Immature natural killer cell (primary cell): ENCODE measurements around the gene VTI1B. TPM values are rescaled to one million over a fixed set of nuclear protein-coding genes. Genes with fewer than 3 reads are reported as not detected.
"Not testable (repeated sequence)": the region's sequence is repeated elsewhere in the genome, so short reads cannot be mapped to it uniquely, and the experiment has no call there.

Source experiments
- DNase-seq, 3 donors: peaks; one replicate each; pipeline ENCODE4 v3.0.0; 2022; ENCODE audit warnings: mixed read lengths in 1 of 3
- H3K27ac Mint-ChIP-seq, 6 donors: one replicate each; pipeline ENCODE4 v1.8.0; 2020; ENCODE audit warnings: mixed read lengths in 6 of 6, mild to moderate bottlenecking in 5 of 6, inconsistent platforms in 4 of 6, moderate library complexity in 3 of 6
- H3K27me3 Mint-ChIP-seq, 3 donors: one replicate each; pipeline ENCODE4 v1.8.0; 2020 to 2021; ENCODE audit warnings: low read depth in 3 of 3, mild to moderate bottlenecking in 3 of 3, mixed read lengths in 3 of 3, moderate library complexity in 3 of 3, inconsistent platforms in 1 of 3
- H3K36me3 Mint-ChIP-seq, 3 donors: one replicate each; pipeline ENCODE4 v1.8.0; 2020; ENCODE audit warnings: mixed read lengths in 3 of 3, inconsistent platforms in 2 of 3, mild to moderate bottlenecking in 2 of 3
- H3K4me1 Mint-ChIP-seq, 2 donors: one replicate each; pipeline ENCODE4 v1.8.0; 2020; ENCODE audit warnings: inconsistent platforms in 2 of 2, mild to moderate bottlenecking in 2 of 2, mixed read lengths in 2 of 2, moderate library complexity in 1 of 2
- H3K4me3 Mint-ChIP-seq, 5 donors: one replicate each; pipeline ENCODE4 v1.8.0; 2020; ENCODE audit warnings: mild to moderate bottlenecking in 5 of 5, mixed read lengths in 5 of 5, inconsistent platforms in 3 of 5, moderate library complexity in 3 of 5
- H3K9me3 Mint-ChIP-seq, 6 donors: one replicate each; pipeline ENCODE4 v1.8.0; 2020; ENCODE audit warnings: mild to moderate bottlenecking in 6 of 6, mixed read lengths in 6 of 6, inconsistent platforms in 4 of 6, moderate library complexity in 3 of 6
- polyA plus RNA-seq, 3 donors: library from polyadenylated mRNA; unstranded; fragments of 300-500 nt; fragmentation: Illumina TruSeq; gene quantifications; one replicate each; pipeline ENCODE4 v1.2.3, GENCODE V29; 2021

VTI1B gene
- polyA plus RNA-seq, 3 donors from 2014 or later = 75.0 to 118 (median 104) TPM

GRCh38 chr14:67638642-67639041, 35.8 kb downstream of the VTI1B start:
- Mint-ChIP-seq H3K9me3 (no peaks in the 10 kb centered on the region), H3K4me3 (no peak overlapping the region), H3K4me1 (peaks cover 0 to 5% of the 10 kb centered on the region in 2 donors), H3K36me3 (peaks cover 0 to under 1% (median 0%) of the 10 kb centered on the region in 3 donors), H3K27me3 (peaks cover 0 to 5% (median 0%) of the 10 kb centered on the region in 3 donors), H3K27ac (no peak overlapping the region)
- no peak for DNase-seq

- no peaks in the 10 kb centered on the region for H3K4me1 Mint-ChIP-seq
Measured at GRCh38 chr14:67636361-67636919, 38.0 kb downstream of the VTI1B start.

GRCh38 chr14:67633451-67634147, 40.8 kb downstream of the VTI1B start:
- no peak for DNase-seq
- Mint-ChIP-seq H3K36me3 (peaks cover 0 to 6% (median 0%) of the 10 kb centered on the region in 3 donors), H3K9me3 (no peaks in the 10 kb centered on the region), H3K4me1 (no peaks in the 10 kb centered on the region), H3K27ac (no peak overlapping the region), H3K27me3 (peaks cover 2 to 4% (median 4%) of the 10 kb centered on the region in 3 donors), H3K4me3 (no peak overlapping the region)

More at GRCh38 chr14:67636361-67636919, 38.0 kb downstream of the VTI1B start:
- Mint-ChIP-seq H3K36me3 (peaks cover 0 to 6% (median 0%) of the 10 kb centered on the region in 3 donors), H3K9me3 (no peaks in the 10 kb centered on the region), H3K27ac (no peak overlapping the region), H3K4me3 (no peak overlapping the region), H3K27me3 (peaks cover 1 to 3% (median 3%) of the 10 kb centered on the region in 3 donors)
- DNase-seq = no peak

- DNase-seq = no peak
- Mint-ChIP-seq H3K27me3 (peaks cover 2 to 4% (median 4%) of the 10 kb centered on the region in 3 donors), H3K36me3 (peaks cover 0 to 6% (median 0%) of the 10 kb centered on the region in 3 donors), H3K27ac (no peak overlapping the region), H3K4me3 (no peak overlapping the region), H3K4me1 (no peaks in the 10 kb centered on the region), H3K9me3 (no peaks in the 10 kb centered on the region)
Measured at GRCh38 chr14:67630938-67631337, 43.5 kb downstream of the VTI1B start.

- no peak for DNase-seq
- H3K27ac Mint-ChIP-seq = no peak overlapping the region
- no peaks in the 10 kb centered on the region for H3K4me1 Mint-ChIP-seq
Measured at GRCh38 chr14:67630186-67630585, 44.2 kb downstream of the VTI1B start.

GRCh38 chr14:67627519-67627918, 46.9 kb downstream of the VTI1B start:
- DNase-seq = no peak
- Mint-ChIP-seq H3K4me1 (no peaks in the 10 kb centered on the region), H3K4me3 (no peak overlapping the region), H3K9me3 (no peaks in the 10 kb centered on the region), H3K27ac (no peak overlapping the region), H3K27me3 (peaks cover 0 to 4% (median 4%) of the 10 kb centered on the region in 3 donors), H3K36me3 (no peaks in the 10 kb centered on the region)

More at GRCh38 chr14:67630186-67630585, 44.2 kb downstream of the VTI1B start:
- Mint-ChIP-seq H3K4me3 (no peak overlapping the region), H3K36me3 (peaks cover 0 to 6% (median 0%) of the 10 kb centered on the region in 3 donors), H3K27me3 (peaks cover 2 to 6% (median 4%) of the 10 kb centered on the region in 3 donors), H3K9me3 (no peaks in the 10 kb centered on the region)

- H3K9me3 Mint-ChIP-seq, DNase-seq, H3K4me1 Mint-ChIP-seq, H3K27ac Mint-ChIP-seq, H3K36me3 Mint-ChIP-seq, H3K27me3 Mint-ChIP-seq, H3K4me3 Mint-ChIP-seq: not testable (repeated sequence)
Measured at GRCh38 chr14:67626131-67626530, 48.3 kb downstream of the VTI1B start.

GRCh38 chr14:67623114-67623513, 51.3 kb downstream of the VTI1B start:
- no peak for DNase-seq
- H3K27ac Mint-ChIP-seq = no peak overlapping the region
- peaks cover 20 to 25% of the 10 kb centered on the region in 2 donors for H3K4me1 Mint-ChIP-seq
- peaks cover 2 to 15% (median 8%) of the 10 kb centered on the region in 3 donors for H3K27me3 Mint-ChIP-seq
- H3K4me3 Mint-ChIP-seq = no peak overlapping the region
- no peaks in the 10 kb centered on the region for H3K9me3 Mint-ChIP-seq
- no peaks in the 10 kb centered on the region for H3K36me3 Mint-ChIP-seq

GRCh38 chr14:67622675-67623074, 51.8 kb downstream of the VTI1B start:
- no peaks in the 10 kb centered on the region for H3K36me3 Mint-ChIP-seq
- no peaks in the 10 kb centered on the region for H3K9me3 Mint-ChIP-seq
- no peak for DNase-seq
- H3K27ac Mint-ChIP-seq = peak overlapping the region in 1 of 6 donors; percentile 7
- H3K27me3 Mint-ChIP-seq = peaks cover 2 to 15% (median 8%) of the 10 kb centered on the region in 3 donors
- peaks cover 21 to 25% of the 10 kb centered on the region in 2 donors for H3K4me1 Mint-ChIP-seq
- H3K4me3 Mint-ChIP-seq = no peak overlapping the region

- peak overlapping the region; percentile 85 to 93 (median 88) for H3K4me3 Mint-ChIP-seq
- H3K27ac Mint-ChIP-seq = peak overlapping the region in 5 of 6 donors; percentile 50 to 97 (median 88)
- DNase-seq = no peak
- no peaks in the 10 kb centered on the region for H3K9me3 Mint-ChIP-seq
- peaks cover 21 to 25% of the 10 kb centered on the region in 2 donors for H3K4me1 Mint-ChIP-seq
- H3K36me3 Mint-ChIP-seq = no peaks in the 10 kb centered on the region
- peaks cover 2 to 15% (median 8%) of the 10 kb centered on the region in 3 donors for H3K27me3 Mint-ChIP-seq
Measured at GRCh38 chr14:67620217-67620785, 54.1 kb downstream of the VTI1B start.

GRCh38 chr14:67619446-67620216, 54.8 kb downstream of the VTI1B start, which contains the start of gene ARG2:
Gene ARG2 (plus strand): TSS chr14:67619920. CDS start chr14:67619978, 58 bp downstream.
- DNase-seq = peak; percentile 94 to 95 (median 95)
- peaks cover 21 to 25% of the 10 kb centered on the region in 2 donors for H3K4me1 Mint-ChIP-seq
- peaks cover 4 to 15% (median 8%) of the 10 kb centered on the region in 3 donors for H3K27me3 Mint-ChIP-seq
- H3K27ac Mint-ChIP-seq = peak within 1 kb of the TSS; percentile 81 to 98 (median 94)
- H3K4me3 Mint-ChIP-seq = peak within 1 kb of the TSS; percentile 85 to 93 (median 88)
- H3K36me3 Mint-ChIP-seq = no peaks in the 10 kb centered on the region
- H3K9me3 Mint-ChIP-seq = no peaks in the 10 kb centered on the region

GRCh38 chr14:67618617-67619063, 55.8 kb downstream of the VTI1B start:
- peak; percentile 67 to 71 (median 70) for DNase-seq
- Mint-ChIP-seq H3K27ac (peak overlapping the region; percentile 81 to 98 (median 94)), H3K36me3 (no peaks in the 10 kb centered on the region), H3K27me3 (peaks cover 4 to 16% (median 8%) of the 10 kb centered on the region in 3 donors), H3K4me1 (peaks cover 21 to 25% of the 10 kb centered on the region in 2 donors), H3K9me3 (no peaks in the 10 kb centered on the region), H3K4me3 (peak overlapping the region; percentile 53 to 93 (median 88))

- Mint-ChIP-seq H3K4me1 (no peaks in the 10 kb centered on the region), H3K36me3 (no peaks in the 10 kb centered on the region)
Measured at GRCh38 chr14:67610491-67610890, 63.9 kb downstream of the VTI1B start.

More at GRCh38 chr14:67610491-67610890, 63.9 kb downstream of the VTI1B start:
- no peak for DNase-seq
- Mint-ChIP-seq H3K9me3 (no peaks in the 10 kb centered on the region), H3K27me3 (peaks cover 6 to 19% (median 10%) of the 10 kb centered on the region in 3 donors), H3K27ac (no peak overlapping the region), H3K4me3 (no peak overlapping the region)
